Psoas muscle (tissue), 8 donors: ENCODE measurements around the gene TAF5L. TPM values are rescaled to one million over a fixed set of nuclear protein-coding genes. Genes with fewer than 3 reads are reported as not detected.
A peak's percentile ranks its signal among the peaks of the same experiment; 100 is the strongest.

Experiments used
- ATAC-seq, 4 donors: fragments of 200-7000 bp; cut with Tn5 transposase; one replicate each; pipeline ENCODE4 v1.9.1; 2020; ENCODE audit warnings: moderate library complexity in 3 of 4, mild to moderate bottlenecking in 2 of 4
- DNase-seq, 2 donors: peaks; one replicate each; pipeline ENCODE4 v3.0.0-alpha.2; 2020
- H3K27ac ChIP-seq: fragments of 200-600 bp; one replicate; pipeline ENCODE4 v1.8.0; 2022
- H3K27me3 ChIP-seq, 3 donors: fragments of 200-600 bp in 1 of 3; one replicate each; pipeline versions ENCODE4 v1.6.1 to v1.8.0; 2013 to 2022; ENCODE audit warnings: low read length in 2 of 3, mild to moderate bottlenecking in 2 of 3, moderate library complexity in 1 of 3; ENCODE audit not compliant: insufficient read depth in 3 of 3
- H3K36me3 ChIP-seq, 2 donors: fragments of 200-600 bp in 1 of 2; one replicate each; pipeline versions ENCODE4 v1.6.1 to v1.8.0; 2013 to 2022; ENCODE audit warnings: low read depth in 1 of 2, mild to moderate bottlenecking in 1 of 2, moderate library complexity in 1 of 2; ENCODE audit not compliant: insufficient read depth in 1 of 2
- H3K4me1 ChIP-seq: fragments of 200-600 bp; one replicate; pipeline ENCODE4 v1.8.0; 2022
- H3K4me3 ChIP-seq: fragments of 200-600 bp; one replicate; pipeline ENCODE4 v1.8.0; 2022; ENCODE audit warnings: mild to moderate bottlenecking
- H3K9me3 ChIP-seq: fragments of 200-600 bp; one replicate; pipeline ENCODE4 v1.8.0; 2022
- CTCF ChIP-seq: fragments of 200-600 bp; IDR thresholded peaks from one replicate; pipeline ENCODE4 v1.8.0; 2022; ENCODE audit warnings: antibody characterized with exemption
- WGBS, 3 donors: extraction: QIAGEN DNeasy Blood & Tissue Kit; methylation state at CpG; one replicate each; pipeline versions ENCODE4 v1.1.6 to v1.1.7; 2013; 5-methylcytosine and 5-hydroxymethylcytosine counted together
- intact Hi-C, 2 donors: fragments of 100-400 bp; cut with DNase I; formaldehyde crosslinking; loops; one replicate each; pipeline versions ENCODE4 v1.11.0 to v1.14.2; 2022
- polyA plus RNA-seq, 3 donors: library from polyadenylated mRNA; stranded (reverse); fragments of 200-250 nt; gene quantifications; one replicate each; pipeline ENCODE4 v1.2.3, GENCODE V29; 2013
- total RNA-seq, 4 donors: library from RNA; stranded (reverse); fragmentation: NEBNext Ultra II Directional in 2 of 4; extraction: Animal tissue kit (Norgen Biotek cat#: 25700) in 2 of 4; gene quantifications; one replicate each; pipeline versions ENCODE4 v1.2.1 to v1.2.4, GENCODE V29; 2021 to 2023
- donor health status: healthy with polysubstance abuse.
- donor health status: DM: no; HTN: no; CAD: no; lungs with moderate emphysema.
- donor health status: Bipolar disorder and iron deficiency.
- donor health status: healthy.
- donor health status: DM: yes; HTN: yes; CAD: no.
- donor health status: DM: no; HTN: no; CAD: no.
- donor health status: DM: no; HTN: no; CAD: no.
- donor health status: DM: yes; HTN: yes; CAD: no.

Gene TAF5L
- total and polyA plus RNA-seq, 7 donors: 8.5 to 49.0 (median 15.9) TPM

GRCh38 chr1:229557200-229557850 lies 68.6 kb downstream of the TAF5L start:
- H3K9me3 ChIP-seq: no peaks in the 10 kb centered on the region
- 36 to 41% (median 36%) methylated on average over 5 of the region's 5 CpGs for WGBS, 3 donors
- H3K36me3 ChIP-seq: no peaks in the 10 kb centered on the region
- no peak for DNase-seq
- H3K27me3 ChIP-seq: no peaks in the 10 kb centered on the region
- TF ChIP-seq CTCF: no peak
- H3K4me3 ChIP-seq: peak overlapping the region; percentile 94
- no peak for ATAC-seq
- H3K4me1 ChIP-seq: peaks cover 29% of the 10 kb centered on the region
- intact Hi-C loops: no loop called here
- H3K27ac ChIP-seq: peak overlapping the region; percentile 92

GRCh38 chr1:229554886-229555621 lies 70.9 kb downstream of the TAF5L start:
- intact Hi-C loops: no loop called here
- no peaks in the 10 kb centered on the region for H3K36me3 ChIP-seq
- DNase-seq (no peak), ATAC-seq (no peak)
- H3K27ac ChIP-seq: no peak overlapping the region
- no peaks in the 10 kb centered on the region for H3K9me3 ChIP-seq
- TF ChIP-seq CTCF: no peak
- 69 to 81% (median 70%) methylated on average over 10 of the region's 10 CpGs for WGBS, 3 donors
- H3K4me1 ChIP-seq: peaks cover 29% of the 10 kb centered on the region
- no peaks in the 10 kb centered on the region for H3K27me3 ChIP-seq
- no peak overlapping the region for H3K4me3 ChIP-seq

- H3K27ac ChIP-seq: no peak overlapping the region
- 93 to 94% (median 94%) methylated on average over 7 of the region's 7 CpGs for WGBS, 3 donors
- H3K9me3 ChIP-seq: no peaks in the 10 kb centered on the region
- H3K36me3 ChIP-seq: peaks cover 0 to 6% of the 10 kb centered on the region in 2 donors
- intact Hi-C loops: no loop called here
- no peak for TF ChIP-seq CTCF
- ATAC-seq (no peak), DNase-seq (no peak)
- H3K27me3 ChIP-seq: no peaks in the 10 kb centered on the region
- H3K4me1 ChIP-seq: peaks cover 22% of the 10 kb centered on the region
- H3K4me3 ChIP-seq: no peak overlapping the region
Measured at GRCh38 chr1:229553621-229554130, 72.2 kb downstream of the TAF5L start.

GRCh38 chr1:229552732-229553131 lies 73.2 kb downstream of the TAF5L start:
- H3K36me3 ChIP-seq: peaks cover 0 to 10% of the 10 kb centered on the region in 2 donors
- ATAC-seq (no peak), DNase-seq (no peak)
- TF ChIP-seq CTCF: no peak
- intact Hi-C loops: no loop called here
- no peaks in the 10 kb centered on the region for H3K27me3 ChIP-seq
- H3K4me3 ChIP-seq: no peak overlapping the region
- no peaks in the 10 kb centered on the region for H3K9me3 ChIP-seq
- 60 to 74% (median 71%) methylated on average over 5 of the region's 5 CpGs for WGBS, 3 donors
- no peak overlapping the region for H3K27ac ChIP-seq
- H3K4me1 ChIP-seq: peaks cover 22% of the 10 kb centered on the region
